Neural progenitor cell (in vitro differentiated cells): ENCODE results near the gene DOK3.

Experiments
- CTCF ChIP-seq: fragments of 200-600 bp; sonication (generic); IDR thresholded peaks from 2 replicates; pipeline ENCODE4 v1.5.1; 2017; ENCODE audit warnings: antibody characterized with exemption, mild to moderate bottlenecking
- EZH2 ChIP-seq: fragments of 200-600 bp; sonication (generic); IDR thresholded peaks from 2 replicates; pipeline ENCODE4 v1.6.1; 2017; ENCODE audit warnings: antibody characterized with exemption, mild to moderate bottlenecking, moderate library complexity

GRCh38 chr5:177547736-177548135 lies 38.1 kb upstream of the DOK3 start:
- TF ChIP-seq CTCF (no peak), EZH2 (no peak)
